Bronchial epithelial cell (primary cell): ENCODE measurements around the gene TRIM31. TPM values are rescaled to one million over a fixed set of nuclear protein-coding genes. Genes with fewer than 3 reads are reported as not detected.

Source experiments
- DNase-seq: peaks from one replicate; pipeline ENCODE4 v3.0.0-alpha.2; 2010; ENCODE audit warnings: low read depth
- FAIRE-seq: peaks from 2 replicates; lab custom pipeline; 2011; peaks lifted over from hg19 to GRCh38; lab: Jason Lieb, UNC
- H3K27me3 ChIP-seq: 2 replicates; pipeline ENCODE4 v1.5.1; 2011; ENCODE audit warnings: low read length; ENCODE audit not compliant: control insufficient read depth, insufficient read depth
- H3K36me3 ChIP-seq: 2 replicates; pipeline ENCODE4 v1.5.1; 2011; ENCODE audit warnings: low read length; ENCODE audit not compliant: control insufficient read depth, insufficient read depth
- H3K4me3 ChIP-seq: 2 replicates; pipeline ENCODE4 v1.5.1; 2011; ENCODE audit warnings: mild to moderate bottlenecking, low read depth, low read length, control low read depth
- CTCF ChIP-seq: IDR thresholded peaks from 2 replicates; pipeline ENCODE4 v1.5.1; 2011; ENCODE audit warnings: mild to moderate bottlenecking, moderate library complexity, low read length, control low read depth, inconsistent platforms; ENCODE audit not compliant: insufficient read depth, severe bottlenecking
- total RNA-seq: library from RNA; depleted of rRNA; stranded (reverse); fragments of >200 nt; gene quantifications from 2 replicates; pipeline ENCODE4 v1.2.1, GENCODE V29; 2014

TRIM31 gene
- total RNA-seq, 1 donor from 2014 or later: not detected

- H3K27me3 ChIP-seq: no peaks in the 10 kb centered on the region
- no peak overlapping the region for H3K4me3 ChIP-seq
- H3K36me3 ChIP-seq: no peaks in the 10 kb centered on the region
- DNase-seq (no peak), FAIRE-seq (no peak)
- no peak for TF ChIP-seq CTCF
These were observed 22.3 kb upstream of the TRIM31 start for GRCh38 chr6:30135147-30135546.

DNA sequence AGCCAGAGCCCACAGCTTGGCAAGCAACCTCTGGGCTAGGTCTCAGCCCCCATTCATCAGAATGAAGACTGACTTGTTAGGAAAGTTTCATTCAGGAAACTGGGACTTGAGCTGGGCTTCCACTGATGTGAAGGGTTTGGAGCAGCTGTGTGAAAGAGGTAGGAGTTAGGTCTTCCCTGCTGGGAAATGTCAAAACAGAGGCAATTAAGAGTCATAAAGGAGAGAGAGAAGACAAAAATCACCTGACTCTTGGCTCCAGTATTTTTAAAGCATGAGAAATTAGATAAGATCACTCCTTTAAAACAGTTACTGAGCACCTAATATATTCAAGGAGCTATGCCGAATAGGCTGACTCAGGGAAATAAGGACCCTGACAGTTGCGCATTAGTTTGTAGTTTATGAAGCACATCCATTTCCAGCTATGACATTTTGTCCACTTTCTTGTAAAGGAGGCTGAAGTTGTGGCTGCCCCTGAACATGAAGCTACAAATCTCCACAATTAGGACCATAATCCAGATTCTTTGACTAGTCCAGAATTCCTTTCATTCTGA, 19.1 kb upstream of the TRIM31 start:
- H3K27me3 ChIP-seq: peaks cover 11% of the 10 kb centered on the region
- no peak for FAIRE-seq

GRCh38 chr6:30130887-30131862, 18.3 kb upstream of the TRIM31 start:
- peak; percentile 86 for FAIRE-seq
- peak; percentile 73 for DNase-seq
- H3K36me3 ChIP-seq: no peaks in the 10 kb centered on the region
- peak; percentile 97 for TF ChIP-seq CTCF
- no peak overlapping the region for H3K4me3 ChIP-seq
- peaks cover 12% of the 10 kb centered on the region for H3K27me3 ChIP-seq

More for the DNA sequence above, 19.1 kb upstream of the TRIM31 start:
- H3K36me3 ChIP-seq: no peaks in the 10 kb centered on the region
- no peak for TF ChIP-seq CTCF
- H3K4me3 ChIP-seq: no peak overlapping the region
- no peak for DNase-seq

DNA sequence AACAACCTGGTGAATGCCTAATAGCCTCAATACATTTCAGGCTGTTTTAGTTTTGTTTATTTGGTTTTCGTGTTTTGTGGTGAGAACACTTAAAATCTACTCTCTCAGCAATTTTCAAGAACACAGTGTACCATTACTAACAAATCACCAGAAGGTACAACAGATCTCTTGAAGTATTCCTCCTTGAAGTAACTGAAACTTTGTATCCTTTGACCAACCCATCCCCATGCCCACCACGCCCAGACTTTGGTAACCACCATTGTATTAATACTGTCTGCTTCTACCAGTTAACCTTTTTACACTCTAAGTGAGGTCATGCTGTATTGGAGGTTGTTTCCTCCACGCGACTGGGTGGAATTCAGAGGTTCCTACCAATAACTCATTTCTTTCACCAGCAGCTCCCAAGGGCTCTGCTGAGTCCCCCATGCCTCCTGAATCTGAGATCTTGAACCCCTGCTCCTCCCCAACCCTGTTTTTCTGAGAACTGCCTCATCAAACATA, 17.3 kb upstream of the TRIM31 start:
- FAIRE-seq (no peak), DNase-seq (no peak)
- no peak overlapping the region for H3K4me3 ChIP-seq
- TF ChIP-seq CTCF: no peak
- peaks cover 12% of the 10 kb centered on the region for H3K27me3 ChIP-seq
- no peaks in the 10 kb centered on the region for H3K36me3 ChIP-seq

GRCh38 chr6:30129265-30130178, 16.6 kb upstream of the TRIM31 start:
- FAIRE-seq (no peak), DNase-seq (peak; percentile 24)
- TF ChIP-seq CTCF: no peak
- Histone ChIP-seq H3K27me3 (peaks cover 12% of the 10 kb centered on the region), H3K36me3 (no peaks in the 10 kb centered on the region), H3K4me3 (no peak overlapping the region)
